HFFc6 (cell line): ENCODE data around the gene ELMO1. TPM values are rescaled to one million over a fixed set of nuclear protein-coding genes. Genes with fewer than 3 reads are reported as not detected.

Source experiments
- DNase-seq: peaks from one replicate; pipeline ENCODE4 v3.0.0-alpha.2; 2018
- H3K27ac Mint-ChIP-seq: 2 replicates; pipeline ENCODE4 v1.8.0; 2020; ENCODE audit warnings: mild to moderate bottlenecking, mixed read lengths
- H3K27me3 Mint-ChIP-seq: 2 replicates; pipeline ENCODE4 v1.8.0; 2021; ENCODE audit warnings: mild to moderate bottlenecking, moderate library complexity, mixed read lengths; ENCODE audit not compliant: insufficient read depth
- H3K36me3 Mint-ChIP-seq: 2 replicates; pipeline ENCODE4 v1.8.0; 2021; ENCODE audit warnings: low read depth, mixed read lengths
- H3K4me1 Mint-ChIP-seq: 2 replicates; pipeline ENCODE4 v1.8.0; 2020; ENCODE audit warnings: low read depth, mixed read lengths
- H3K4me3 Mint-ChIP-seq: 2 replicates; pipeline ENCODE4 v1.8.0; 2020; ENCODE audit warnings: mild to moderate bottlenecking, moderate library complexity, mixed read lengths
- H3K9me3 Mint-ChIP-seq: 2 replicates; pipeline ENCODE4 v1.8.0; 2020; ENCODE audit warnings: mild to moderate bottlenecking, mixed read lengths
- CTCF ChIP-seq: fragments of 200-600 bp; sonication (generic); IDR thresholded peaks from 2 replicates; pipeline ENCODE4 v1.5.0; 2021; ENCODE audit warnings: antibody characterized with exemption, mild to moderate bottlenecking
- total RNA-seq, 6 experiments: library from RNA; stranded (reverse); fragmentation: NEBNext Ultra II Directional; extraction: Animal tissue kit (Norgen Biotek cat#: 25700); gene quantifications; 2 replicates in 1 of 6; 3 replicates in 5 of 6; pipeline ENCODE4 v1.2.3, GENCODE V29; 2021

Gene ELMO1
- total RNA-seq, 6 experiments from 2014 or later: not detected

GRCh38 chr7:37420946-37421695 lies 27.5 kb downstream of the ELMO1 start:
- Mint-ChIP-seq H3K9me3 (peaks cover 51% of the 10 kb centered on the region), H3K27ac (no peak overlapping the region), H3K4me3 (no peak overlapping the region), H3K4me1 (no peaks in the 10 kb centered on the region), H3K27me3 (no peaks in the 10 kb centered on the region), H3K36me3 (peaks cover 3% of the 10 kb centered on the region; the same call in 1 of the 2 replicates)
- DNase-seq: no peak
- TF ChIP-seq CTCF: no peak

- DNase-seq: no peak
- H3K4me1 Mint-ChIP-seq: no peaks in the 10 kb centered on the region
Measured at GRCh38 chr7:37419496-37419895, 29.2 kb downstream of the ELMO1 start.

GRCh38 chr7:37418381-37418780 lies 30.3 kb downstream of the ELMO1 start:
- peaks cover 57% of the 10 kb centered on the region for H3K9me3 Mint-ChIP-seq
- H3K4me3 Mint-ChIP-seq: no peak overlapping the region
- H3K27ac Mint-ChIP-seq: no peak overlapping the region

More at GRCh38 chr7:37419496-37419895, 29.2 kb downstream of the ELMO1 start:
- Mint-ChIP-seq H3K36me3 (peaks cover 3% of the 10 kb centered on the region; the same call in 1 of the 2 replicates), H3K27me3 (no peaks in the 10 kb centered on the region), H3K27ac (no peak overlapping the region), H3K9me3 (peaks cover 56% of the 10 kb centered on the region), H3K4me3 (no peak overlapping the region)
- no peak for TF ChIP-seq CTCF

GRCh38 chr7:37417107-37417474 lies 31.6 kb downstream of the ELMO1 start:
- TF ChIP-seq CTCF: no peak
- Mint-ChIP-seq H3K4me3 (no peak overlapping the region), H3K4me1 (no peaks in the 10 kb centered on the region), H3K9me3 (peaks cover 62% of the 10 kb centered on the region), H3K27ac (no peak overlapping the region), H3K36me3 (peaks cover 3% of the 10 kb centered on the region; the same call in 1 of the 2 replicates), H3K27me3 (no peaks in the 10 kb centered on the region)
- no peak for DNase-seq

More at GRCh38 chr7:37418381-37418780, 30.3 kb downstream of the ELMO1 start:
- Mint-ChIP-seq H3K36me3 (peaks cover 3% of the 10 kb centered on the region; the same call in 1 of the 2 replicates), H3K4me1 (no peaks in the 10 kb centered on the region), H3K27me3 (no peaks in the 10 kb centered on the region)
- TF ChIP-seq CTCF: no peak
- no peak for DNase-seq

- Mint-ChIP-seq H3K36me3 (peaks cover 3% of the 10 kb centered on the region; the same call in 1 of the 2 replicates), H3K9me3 (peaks cover 68% of the 10 kb centered on the region), H3K27me3 (no peaks in the 10 kb centered on the region), H3K4me3 (no peak overlapping the region), H3K4me1 (no peaks in the 10 kb centered on the region), H3K27ac (no peak overlapping the region)
- DNase-seq: no peak
- no peak for TF ChIP-seq CTCF
Measured at GRCh38 chr7:37416378-37417106, 32.1 kb downstream of the ELMO1 start.
